HG02943 (cell line): ENCODE results near the gene IL11RA.
"Not testable (repeated sequence)": the region's sequence is repeated elsewhere in the genome, so short reads cannot be mapped to it uniquely, and the experiment has no call there.

Experiments
- ATAC-seq: cut with Tn5 transposase; IDR thresholded peaks from one replicate; pipeline ENCODE4 v1.9.1; 2021; ENCODE audit warnings: mild to moderate bottlenecking, low read depth, moderate library complexity; ENCODE audit not compliant: unreplicated experiment

The IL11RA gene

DNA sequence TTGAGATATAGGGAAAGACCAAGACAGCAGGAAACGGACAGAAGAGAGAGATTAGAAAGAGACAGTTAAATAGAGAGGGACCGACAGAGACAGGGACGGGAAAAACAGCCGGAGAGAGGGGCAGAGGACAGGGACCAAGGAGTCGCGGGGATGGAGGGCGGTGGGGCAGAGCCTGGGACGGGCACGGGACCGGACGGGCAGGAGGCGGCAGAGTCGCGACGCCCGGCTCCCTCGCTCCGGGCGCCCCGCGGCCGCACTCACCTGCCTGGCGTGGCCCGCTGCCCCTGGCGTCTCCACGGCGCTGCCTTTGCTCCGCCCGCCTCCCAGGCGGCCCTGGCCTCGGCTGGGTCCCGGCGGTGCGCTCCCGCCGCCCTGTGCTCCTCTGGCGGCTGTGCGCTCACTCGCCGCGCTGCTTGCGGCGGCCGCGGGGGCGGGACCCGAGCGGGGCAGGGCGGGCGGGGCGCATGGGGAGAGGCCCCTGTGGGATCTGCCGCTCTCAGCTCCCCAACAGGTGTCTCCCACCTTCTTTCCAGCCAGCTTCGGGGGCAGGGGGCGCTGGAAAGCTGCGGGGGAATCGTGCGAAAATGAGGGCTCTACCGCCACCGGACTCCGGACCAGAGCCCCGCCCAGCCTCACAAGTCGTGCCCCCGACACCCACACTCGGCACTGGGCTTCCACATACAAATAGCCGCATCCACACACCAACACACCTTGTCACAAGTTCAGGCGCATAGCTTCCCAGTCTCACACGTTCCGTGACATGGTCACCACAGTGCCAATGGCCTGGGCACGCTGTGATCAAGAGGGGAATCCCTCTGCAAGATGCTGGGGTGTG, 23.1 kb upstream of the IL11RA start, which contains the start of gene ARID3C:
Gene ARID3C, minus strand, starts transcription at position 411 of the 835 bp plus-strand sequence. CDS start 1,052 bp downstream, outside the sequence.
- ATAC-seq = no peak

DNA sequence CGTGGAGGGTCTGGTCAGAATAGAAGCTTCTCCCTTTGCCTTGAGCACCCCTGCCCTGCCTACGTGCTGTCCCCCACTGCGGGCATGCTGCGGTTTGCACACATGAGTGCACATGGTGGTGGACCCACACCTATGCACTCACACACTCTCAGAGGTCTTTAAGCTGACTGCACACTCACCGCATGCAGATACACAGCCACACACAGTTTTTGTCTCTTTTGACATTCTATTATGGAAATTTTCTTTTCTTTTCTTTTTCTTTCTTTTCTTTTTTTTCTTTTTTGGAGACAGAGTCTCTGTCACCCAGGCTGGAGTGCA, 22.5 kb upstream of the IL11RA start:
- ATAC-seq = no peak

DNA sequence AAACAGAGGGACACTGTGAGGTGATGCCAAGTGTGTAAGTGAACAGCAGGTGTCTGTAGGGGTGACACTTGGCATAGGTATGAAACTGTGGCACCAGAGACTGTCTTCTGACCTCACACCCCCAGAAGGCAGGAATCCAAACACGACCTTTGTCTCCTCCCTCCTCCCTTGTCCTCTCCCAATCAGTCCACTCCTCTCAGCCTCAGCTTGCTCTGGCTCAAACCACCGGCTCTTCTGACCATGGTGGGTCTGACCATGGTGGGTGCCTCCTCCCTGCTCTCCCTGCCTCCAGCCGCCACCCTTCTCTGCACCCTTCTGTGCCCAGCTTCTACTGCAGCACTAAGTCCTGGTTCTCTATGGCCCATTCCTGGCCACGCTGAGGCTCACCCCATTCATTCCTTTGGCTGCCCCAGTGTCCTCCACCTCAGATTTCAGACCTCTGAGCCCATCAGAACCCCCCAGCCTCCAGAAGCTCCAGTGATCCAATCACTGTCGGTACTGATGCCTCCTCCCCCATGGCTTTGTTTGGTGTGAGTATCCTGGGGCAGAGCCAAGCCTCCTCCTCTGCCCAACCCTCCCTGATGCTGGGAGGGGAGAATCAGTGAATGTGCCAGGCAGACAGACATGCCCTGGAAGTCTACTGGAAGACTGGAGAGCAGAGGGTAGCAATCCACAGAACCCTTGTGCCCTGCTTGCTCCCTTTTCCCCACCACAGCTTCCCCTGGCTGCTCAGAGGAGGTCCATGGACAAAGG, 21.4 kb upstream of the IL11RA start:
- ATAC-seq = no peak

DNA sequence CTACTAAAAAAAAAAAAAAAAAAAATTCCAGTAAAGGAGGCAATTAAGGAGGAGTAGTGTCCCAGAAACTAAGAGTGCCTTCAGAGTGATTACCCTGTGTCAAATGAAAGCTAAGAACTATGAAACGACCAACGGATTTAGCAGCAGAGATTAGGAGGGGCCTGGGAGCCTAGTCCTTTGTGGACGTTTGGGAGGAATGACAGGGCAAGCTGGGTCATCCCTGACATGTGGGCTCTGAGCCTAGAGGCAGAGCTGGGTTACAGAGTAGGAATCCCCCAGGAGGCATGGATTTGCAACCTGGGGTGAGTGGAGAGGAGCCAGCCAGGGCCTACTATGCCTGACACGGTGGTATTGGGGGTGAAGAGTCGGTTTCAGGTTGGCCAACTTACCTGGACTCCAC, 18.8 kb upstream of the IL11RA start:
- ATAC-seq = no peak

- no peak for ATAC-seq
Measured at GRCh38 chr9:34633851-34634550, 18.0 kb upstream of the IL11RA start.

GRCh38 chr9:34634551-34635248, 17.3 kb upstream of the IL11RA start:
- ATAC-seq = no peak

- no peak for ATAC-seq
Measured at GRCh38 chr9:34635556-34635955, 16.4 kb upstream of the IL11RA start.

- ATAC-seq = peak; percentile 10
Measured at GRCh38 chr9:34636791-34637355, 15.1 kb upstream of the IL11RA start.

GRCh38 chr9:34637356-34638137, 14.4 kb upstream of the IL11RA start, which contains the start of gene SIGMAR1:
TSS of gene SIGMAR1 (minus strand) at chr9:34637787. CDS start at chr9:34637697, 90 bp downstream.
- peak; percentile 81 for ATAC-seq

DNA sequence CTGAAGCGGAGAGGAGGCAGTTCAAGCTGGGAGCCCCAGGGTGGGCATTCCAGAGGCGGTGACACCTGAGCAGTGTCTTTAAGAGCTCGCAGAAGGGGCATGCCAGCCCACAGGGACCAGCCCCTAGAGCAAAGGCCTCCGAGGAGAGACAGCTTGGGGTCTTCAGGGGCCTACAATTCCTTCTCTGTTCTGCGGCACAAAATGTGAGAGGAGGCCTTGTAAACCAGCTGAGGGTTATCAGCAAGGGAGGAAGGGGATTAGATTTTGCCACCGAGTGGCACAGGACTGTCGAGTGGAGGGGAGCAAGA, 13.9 kb upstream of the IL11RA start:
- no peak for ATAC-seq

DNA sequence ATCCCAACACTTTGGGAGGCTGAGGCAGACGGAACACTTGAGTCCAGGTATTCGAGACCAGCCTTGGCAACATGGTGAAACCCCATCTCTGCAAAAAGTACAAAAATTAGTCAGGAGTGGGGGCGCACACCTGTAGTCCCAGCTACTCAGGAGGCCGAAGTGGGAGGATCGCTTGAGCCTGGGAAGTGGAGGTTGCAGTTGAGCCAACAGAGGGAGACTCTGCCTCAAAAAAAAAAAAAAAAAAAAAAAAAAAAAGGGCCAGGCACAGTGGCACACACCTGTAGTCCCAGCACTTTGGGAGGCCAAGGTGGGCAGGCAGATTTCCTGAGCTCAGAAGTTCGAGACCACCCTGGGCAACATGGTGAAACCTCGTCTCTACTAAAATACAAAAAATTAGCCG, 12.7 kb upstream of the IL11RA start:
- ATAC-seq = not testable (repeated sequence)

DNA sequence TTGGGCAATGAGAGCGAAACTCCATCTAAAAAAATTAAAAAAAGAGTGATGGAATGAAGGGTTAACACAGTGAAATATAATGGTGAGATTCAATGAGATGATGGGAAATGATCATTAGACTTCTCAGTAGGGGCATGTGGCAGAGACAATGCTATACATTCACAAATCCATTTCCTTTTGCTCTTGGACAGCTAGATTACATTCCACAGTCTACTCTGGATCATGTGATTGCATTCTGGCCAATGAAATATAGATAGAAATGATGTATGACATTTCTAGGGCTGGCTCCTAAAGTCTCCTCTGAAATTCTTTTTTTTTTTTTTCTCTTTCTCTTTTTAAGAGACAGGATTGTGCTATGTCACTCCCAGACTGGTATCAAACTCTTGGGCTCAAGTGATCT, 9.3 kb upstream of the IL11RA start:
- ATAC-seq = no peak

DNA sequence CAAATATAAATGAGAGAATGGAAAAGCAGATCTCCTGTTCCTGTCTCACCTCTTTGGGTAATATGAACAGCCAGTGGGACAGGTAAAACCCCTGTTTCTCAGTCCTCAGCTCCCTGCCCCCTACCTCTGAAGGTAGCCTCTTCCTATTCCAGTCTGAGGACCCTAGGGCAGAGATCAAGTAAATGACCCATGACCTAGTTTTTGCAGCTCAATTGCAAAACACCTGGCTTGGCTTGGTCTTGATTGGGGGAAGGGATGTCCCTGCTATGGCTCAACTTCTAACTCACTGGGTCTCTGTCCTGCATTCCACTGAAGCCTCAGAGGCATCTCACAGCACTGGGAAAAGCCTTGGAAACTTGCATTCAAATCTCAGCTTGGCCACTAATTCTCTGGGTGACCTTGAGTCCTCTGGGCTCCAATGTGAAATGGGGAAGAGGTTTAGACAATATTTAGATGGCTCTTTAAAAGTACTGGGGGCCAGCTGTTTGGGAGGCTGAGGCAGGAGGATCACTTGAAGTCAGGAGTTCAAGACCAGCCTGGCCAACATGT, 7.1 kb upstream of the IL11RA start:
- ATAC-seq = no peak

DNA sequence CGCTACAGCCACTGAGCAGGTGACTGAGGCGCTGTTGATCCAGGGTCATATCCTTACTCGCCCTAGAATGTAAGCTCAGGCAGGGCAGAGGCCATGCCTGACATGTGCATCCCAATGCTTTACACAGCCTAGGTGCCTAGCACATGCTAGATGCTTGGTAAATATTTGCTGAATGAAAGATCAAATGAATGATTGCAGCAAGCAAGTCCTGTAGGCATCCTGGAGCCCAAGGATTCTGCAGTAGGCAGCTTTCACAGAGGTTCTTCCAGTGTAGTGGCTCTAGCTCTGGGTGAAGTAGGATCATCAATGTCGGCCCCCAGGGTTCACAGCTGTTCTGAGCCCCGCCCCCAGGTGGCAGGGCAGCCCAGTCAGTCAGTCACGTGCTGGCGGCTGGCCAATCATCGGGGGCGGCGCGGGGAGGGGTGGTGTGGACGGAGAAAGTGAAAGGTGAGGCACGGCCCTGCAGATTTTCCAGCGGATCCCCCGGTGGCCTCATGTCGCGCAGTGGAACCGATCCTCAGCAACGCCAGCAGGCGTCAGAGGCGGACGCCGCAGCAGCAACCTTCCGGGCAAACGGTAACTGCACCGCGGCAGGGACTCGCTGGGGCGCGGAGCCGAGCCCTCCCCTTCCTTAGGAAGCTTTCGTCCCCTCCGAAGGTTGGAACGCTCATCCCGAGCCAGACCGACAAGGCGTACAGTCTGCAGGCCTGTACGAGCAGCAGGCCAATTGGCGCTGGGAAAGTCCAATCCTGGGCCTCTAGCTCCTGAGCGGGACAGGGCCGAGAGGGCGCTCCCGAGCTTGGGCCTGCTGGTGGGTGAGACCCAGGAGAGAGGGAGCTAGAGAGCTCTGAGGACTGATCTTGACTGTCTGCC, 5.5 kb upstream of the IL11RA start, which contains the start of gene GALT:
Gene GALT, plus strand, starts transcription at position 465 of the 873 bp plus-strand sequence. Its CDS starts 30 bp downstream, at position 495.
- ATAC-seq = peak; percentile 92

GRCh38 chr9:34647084-34647403, 4.9 kb upstream of the IL11RA start:
- no peak for ATAC-seq

GRCh38 chr9:34647651-34648050, 4.3 kb upstream of the IL11RA start:
- no peak for ATAC-seq

DNA sequence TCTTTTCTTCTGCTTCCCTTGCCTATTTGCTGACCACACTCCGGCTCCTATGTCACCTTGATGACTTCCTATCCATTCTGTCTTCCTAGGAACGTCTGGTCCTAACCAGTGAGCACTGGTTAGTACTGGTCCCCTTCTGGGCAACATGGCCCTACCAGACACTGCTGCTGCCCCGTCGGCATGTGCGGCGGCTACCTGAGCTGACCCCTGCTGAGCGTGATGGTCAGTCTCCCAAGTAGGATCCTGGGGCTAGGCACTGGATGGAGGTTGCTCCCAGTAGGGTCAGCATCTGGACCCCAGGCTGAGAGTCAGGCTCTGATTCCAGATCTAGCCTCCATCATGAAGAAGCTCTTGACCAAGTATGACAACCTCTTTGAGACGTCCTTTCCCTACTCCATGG, 3.3 kb upstream of the IL11RA start:
- no peak for ATAC-seq

GRCh38 chr9:34650816-34651215, 1.2 kb upstream of the IL11RA start:
- no peak for ATAC-seq
